ENCODE data around the gene DNAJB5.

DNA sequence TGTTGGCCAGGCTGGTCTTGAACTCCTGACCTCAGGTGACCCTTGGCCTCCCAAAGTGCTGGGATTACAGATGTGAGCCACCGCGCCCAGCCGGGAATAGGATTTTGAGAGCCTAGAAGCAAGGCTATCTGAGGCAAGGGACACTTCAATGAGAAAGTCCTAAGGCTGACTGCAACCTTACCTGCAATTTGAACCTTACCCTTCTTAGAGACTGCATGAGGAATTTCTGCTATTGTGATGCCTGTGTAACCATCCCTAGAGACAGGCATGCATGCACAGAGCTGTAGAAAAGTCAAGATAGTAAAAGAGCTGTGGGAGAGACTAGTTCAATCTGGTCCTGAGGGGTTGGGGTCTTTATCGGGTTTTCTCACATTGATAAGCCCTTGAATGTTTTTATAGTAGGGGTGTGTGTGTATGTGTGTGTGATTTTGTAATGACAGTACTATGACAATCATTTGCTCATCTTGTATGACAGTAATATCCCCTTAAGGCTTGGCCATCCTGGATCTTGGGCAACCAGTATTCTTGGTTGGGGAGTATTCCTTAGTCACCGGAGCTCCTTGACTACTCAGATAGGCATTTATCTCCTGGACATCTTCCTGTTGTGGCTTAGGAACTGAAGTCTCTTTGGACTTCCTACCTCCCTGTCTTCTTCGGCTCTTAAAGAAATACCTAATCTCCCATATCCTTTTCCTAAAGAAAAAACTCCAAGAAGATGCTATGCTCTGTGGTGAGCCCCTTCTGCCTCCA, 11.2 kb downstream of the DNAJB5 start:
- no peak for TF ChIP-seq POLR2A (IDR thresholded peaks at IDR 0.05)
- TF ChIP-seq CTCF (IDR thresholded peaks at IDR 0.05), result no peak
